OCI-LY1 (cell line): ENCODE measurements around the gene TMPRSS13.

Experiments
- H2AFZ ChIP-seq: fragments of 200-600 bp; sonication (generic), shearing (Covaris generic); 2 replicates; pipeline ENCODE4 v1.6.0; 2014; ENCODE audit warnings: antibody characterized with exemption, mild to moderate bottlenecking, low read length
- H3F3A ChIP-seq: fragments of 200-600 bp; sonication (generic), shearing (Covaris generic); 2 replicates; pipeline ENCODE4 v1.6.0; 2014; ENCODE audit warnings: mild to moderate bottlenecking, antibody characterized with exemption, low read length, moderate library complexity; ENCODE audit not compliant: insufficient read depth
- H3K27ac ChIP-seq: fragments of 200-600 bp; sonication (generic); 2 replicates; pipeline ENCODE4 v1.5.1; 2014; ENCODE audit warnings: low read length, mixed run types, mild to moderate bottlenecking, low read depth; ENCODE audit not compliant: poor library complexity, severe bottlenecking
- H3K27me3 ChIP-seq: fragments of 200-600 bp; sonication (generic); 2 replicates; pipeline ENCODE4 v1.6.0; 2014; ENCODE audit warnings: antibody characterized with exemption, mild to moderate bottlenecking, low read length, moderate library complexity; ENCODE audit not compliant: insufficient read depth
- H3K36me3 ChIP-seq: fragments of 200-600 bp; sonication (generic); 2 replicates; pipeline ENCODE4 v1.6.1; 2014; ENCODE audit warnings: mild to moderate bottlenecking, antibody characterized with exemption, low read length, moderate library complexity, mixed read lengths; ENCODE audit not compliant: insufficient read depth
- H3K4me1 ChIP-seq: fragments of 200-600 bp; sonication (generic); 2 replicates; pipeline ENCODE4 v1.5.1; 2014; ENCODE audit warnings: mild to moderate bottlenecking, low read length, moderate library complexity; ENCODE audit not compliant: insufficient read depth, severe bottlenecking
- H3K4me2 ChIP-seq: fragments of 200-600 bp; sonication (generic), shearing (Covaris generic); 2 replicates; pipeline ENCODE4 v1.6.1; 2014; ENCODE audit warnings: low read length
- H3K4me3 ChIP-seq: fragments of 200-600 bp; sonication (generic); 2 replicates; pipeline ENCODE4 v1.5.1; 2014; ENCODE audit warnings: low read length, low read depth, mild to moderate bottlenecking, mixed read lengths; ENCODE audit not compliant: poor library complexity, severe bottlenecking
- H3K79me2 ChIP-seq: fragments of 200-600 bp; shearing (Covaris generic); 2 replicates; pipeline ENCODE4 v1.6.1; 2016; ENCODE audit warnings: mixed run types, low read length, mixed read lengths; ENCODE audit not compliant: insufficient read depth
- H3K9ac ChIP-seq: fragments of 200-600 bp; sonication (generic), shearing (Covaris generic); 2 replicates; pipeline ENCODE4 v1.6.1; 2014; ENCODE audit warnings: mild to moderate bottlenecking, low read length, mixed read lengths
- H3K9me2 ChIP-seq: fragments of 200-600 bp; sonication (generic), shearing (Covaris generic); 2 replicates; pipeline ENCODE4 v1.6.1; 2014; ENCODE audit warnings: low read depth, mild to moderate bottlenecking, low read length, mixed read lengths
- H3K9me3 ChIP-seq: fragments of 200-600 bp; shearing (Covaris generic); 2 replicates; pipeline ENCODE4 v1.6.1; 2014; ENCODE audit warnings: low read length, mixed read lengths
- H4K20me1 ChIP-seq: fragments of 200-600 bp; sonication (generic), shearing (Covaris generic); 2 replicates; pipeline ENCODE4 v1.6.0; 2016; ENCODE audit warnings: mild to moderate bottlenecking, low read length; ENCODE audit not compliant: insufficient read depth
- CTCF ChIP-seq: fragments of 200-600 bp; sonication (generic), shearing (Covaris generic); IDR thresholded peaks from 2 replicates; pipeline ENCODE4 v1.5.1; 2017; ENCODE audit warnings: mild to moderate bottlenecking, antibody characterized with exemption, low read length, moderate library complexity, mixed read lengths
- EZH2 ChIP-seq: fragments of 200-600 bp; sonication (generic), shearing (Covaris generic); IDR thresholded peaks from 2 replicates; pipeline ENCODE4 v1.8.0; 2017; ENCODE audit warnings: borderline replicate concordance, mixed run types, mild to moderate bottlenecking, antibody characterized with exemption, low read length, moderate library complexity, mixed read lengths

Gene TMPRSS13

GRCh38 chr11:117918366-117919255, 10.6 kb downstream of the TMPRSS13 start:
- no peak overlapping the region for H2AFZ ChIP-seq
- H3K9me2 ChIP-seq, result no peaks in the 10 kb centered on the region
- no peaks in the 10 kb centered on the region for H3F3A ChIP-seq
- no peaks in the 10 kb centered on the region for H4K20me1 ChIP-seq
- H3K27ac ChIP-seq, result no peak overlapping the region
- no peaks in the 10 kb centered on the region for H3K79me2 ChIP-seq
- H3K4me2 ChIP-seq, result no peak overlapping the region
- H3K9me3 ChIP-seq, result no peaks in the 10 kb centered on the region
- H3K27me3 ChIP-seq, result no peaks in the 10 kb centered on the region
- no peaks in the 10 kb centered on the region for H3K4me1 ChIP-seq
- no peak overlapping the region for H3K4me3 ChIP-seq
- TF ChIP-seq EZH2 (no peak), CTCF (no peak)
- no peak overlapping the region for H3K9ac ChIP-seq
- no peaks in the 10 kb centered on the region for H3K36me3 ChIP-seq

- no peak overlapping the region for H3K4me3 ChIP-seq
- H2AFZ ChIP-seq, result no peak overlapping the region
- H3K4me1 ChIP-seq, result no peaks in the 10 kb centered on the region
- no peaks in the 10 kb centered on the region for H3K9me3 ChIP-seq
- H4K20me1 ChIP-seq, result no peaks in the 10 kb centered on the region
- no peak overlapping the region for H3K27ac ChIP-seq
- no peak overlapping the region for H3K4me2 ChIP-seq
- no peaks in the 10 kb centered on the region for H3F3A ChIP-seq
- no peaks in the 10 kb centered on the region for H3K9me2 ChIP-seq
- H3K79me2 ChIP-seq, result no peaks in the 10 kb centered on the region
- TF ChIP-seq EZH2 (no peak), CTCF (no peak)
- H3K9ac ChIP-seq, result no peak overlapping the region
- H3K36me3 ChIP-seq, result no peaks in the 10 kb centered on the region
- H3K27me3 ChIP-seq, result no peaks in the 10 kb centered on the region
Observed at GRCh38 chr11:117917591-117918151, 11.5 kb downstream of the TMPRSS13 start.

- no peaks in the 10 kb centered on the region for H3K27me3 ChIP-seq
- H3K4me2 ChIP-seq, result no peak overlapping the region
- H4K20me1 ChIP-seq, result no peaks in the 10 kb centered on the region
- H3K27ac ChIP-seq, result no peak overlapping the region
- no peaks in the 10 kb centered on the region for H3F3A ChIP-seq
- H3K4me1 ChIP-seq, result no peaks in the 10 kb centered on the region
- H3K9me2 ChIP-seq, result no peaks in the 10 kb centered on the region
- H3K36me3 ChIP-seq, result no peaks in the 10 kb centered on the region
- no peak overlapping the region for H3K9ac ChIP-seq
- H2AFZ ChIP-seq, result no peak overlapping the region
- H3K4me3 ChIP-seq, result no peak overlapping the region
- H3K9me3 ChIP-seq, result no peaks in the 10 kb centered on the region
- no peak for TF ChIP-seq EZH2
- no peaks in the 10 kb centered on the region for H3K79me2 ChIP-seq
Observed at GRCh38 chr11:117916956-117917355, 12.2 kb downstream of the TMPRSS13 start.
